Activated CD8-positive, alpha-beta memory T cell treated with anti-CD3 and anti-CD28 coated beads, Interleukin-2, amount 10 ng/mL, durations not matched to agents 7 days and 5 days (primary cell): ENCODE data around the gene SMARCB1. TPM values are rescaled to one million over a fixed set of nuclear protein-coding genes. Genes with fewer than 3 reads are reported as not detected.

ENCODE experiments used
- total RNA-seq, 2 experiments: library from RNA; stranded (reverse); gene quantifications; one replicate each; pipeline ENCODE4 v1.2.3, GENCODE V29; 2021

Gene SMARCB1
- total RNA-seq, 2 experiments from 2014 or later: 117 to 137 TPM

Other genes with a start within 250 kb of the SMARCB1 start
- gene IGLL1, start 206.7 kb upstream of the SMARCB1 start, total RNA-seq: 1 to 10 TPM in 1 of 2 experiments, under 1 TPM in 1; 0.42 to 2.0 TPM
- gene DRICH1, start 154.6 kb upstream of the SMARCB1 start, total RNA-seq: under 1 TPM in 1 of 2 experiments, not detected in 1; 0.23 TPM
- gene RGL4, start 96.0 kb upstream of the SMARCB1 start, total RNA-seq: 10 to 100 TPM; 15.5 to 30.8 TPM
- gene ZNF70, start 35.9 kb upstream of the SMARCB1 start, total RNA-seq: 1 to 10 TPM; 2.9 to 3.0 TPM
- under 1 TPM in 1 of 2 experiments, not detected in 1; 0.70 TPM for gene VPREB3, start 32.5 kb upstream of the SMARCB1 start, total RNA-seq
- 1 to 10 TPM in 1 of 2 experiments, under 1 TPM in 1; 0.77 to 2.8 TPM for gene C22orf15, start 24.0 kb upstream of the SMARCB1 start, total RNA-seq
- gene CHCHD10, start 19.0 kb upstream of the SMARCB1 start, total RNA-seq: 100 to 1,000 TPM; 155 to 159 TPM
- 1 to 10 TPM in 1 of 2 experiments, under 1 TPM in 1; 0.91 to 1.0 TPM for gene MMP11, start 14.1 kb upstream of the SMARCB1 start, total RNA-seq
- 10 to 100 TPM; 14.6 to 18.1 TPM for gene DERL3, start 52.0 kb downstream of the SMARCB1 start, total RNA-seq
- 10 to 100 TPM in 1 of 2 experiments, 1 to 10 TPM in 1; 8.1 to 10.7 TPM for gene SLC2A11, start 70.9 kb downstream of the SMARCB1 start, total RNA-seq
- 100 to 1,000 TPM; 730 to 765 TPM for gene MIF, start 107.4 kb downstream of the SMARCB1 start, total RNA-seq
- gene GSTT2B, start 174.2 kb downstream of the SMARCB1 start, total RNA-seq: not detected
- gene DDTL, start 179.9 kb downstream of the SMARCB1 start, total RNA-seq: not detected
- 100 to 1,000 TPM; 121 to 128 TPM for gene DDT, start 187.5 kb downstream of the SMARCB1 start, total RNA-seq
- gene GSTT2, start 193.2 kb downstream of the SMARCB1 start, total RNA-seq: not detected
- not detected for gene GSTT4, start 218.5 kb downstream of the SMARCB1 start, total RNA-seq
- 100 to 1,000 TPM in 1 of 2 experiments, 10 to 100 TPM in 1; 92.4 to 143 TPM for gene CABIN1, start 224.3 kb downstream of the SMARCB1 start, total RNA-seq